Ammon's horn (tissue), 1 donor: ENCODE data around the gene SELENOS.

Source experiments
- DNase-seq: peaks from one replicate; pipeline ENCODE4 v3.0.0-alpha.2; 2016; ENCODE audit warnings: low spot score

SELENOS gene, protein sequence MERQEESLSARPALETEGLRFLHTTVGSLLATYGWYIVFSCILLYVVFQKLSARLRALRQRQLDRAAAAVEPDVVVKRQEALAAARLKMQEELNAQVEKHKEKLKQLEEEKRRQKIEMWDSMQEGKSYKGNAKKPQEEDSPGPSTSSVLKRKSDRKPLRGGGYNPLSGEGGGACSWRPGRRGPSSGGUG

DNA sequence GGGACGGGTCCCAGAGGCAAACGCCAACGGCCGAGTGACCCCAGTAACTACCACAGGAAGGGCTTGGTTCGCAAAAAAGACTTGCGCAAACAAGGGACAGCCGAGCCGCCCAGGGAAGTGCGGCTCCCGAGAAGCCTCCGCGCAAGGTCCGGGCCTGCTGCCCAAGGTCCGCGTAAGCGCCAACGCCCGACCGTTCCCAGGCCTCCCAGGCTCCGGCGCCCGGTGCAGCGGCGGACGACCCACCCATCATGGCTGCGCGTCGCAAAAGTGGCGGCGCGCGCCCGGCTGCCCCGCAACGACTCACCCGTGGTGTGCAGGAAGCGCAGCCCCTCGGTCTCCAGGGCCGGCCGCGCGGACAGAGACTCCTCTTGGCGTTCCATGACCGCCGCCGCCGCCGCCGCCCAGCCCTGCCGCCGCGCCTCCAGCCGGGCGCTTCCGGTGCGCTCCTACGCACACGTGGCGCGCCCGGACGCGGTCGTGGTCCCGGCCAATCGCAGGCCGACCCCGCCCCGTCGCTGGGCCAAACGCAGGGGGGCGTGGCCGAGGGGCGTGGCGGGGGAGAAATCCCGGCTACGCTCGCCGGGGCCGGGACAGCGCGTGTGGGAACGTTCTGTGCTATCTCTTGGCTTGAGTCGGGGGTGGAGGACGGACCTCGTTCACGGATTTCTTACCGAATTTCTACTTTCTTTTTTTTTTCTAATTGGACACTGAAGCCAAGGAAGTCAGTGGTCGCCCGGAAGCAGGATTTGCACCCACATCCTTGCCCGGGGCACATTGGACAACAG is at the start of gene SELENOS:
SELENOS (minus strand) TSS at position 448 of the 785 bp plus-strand sequence; CDS start at position 380, 68 bp downstream.
- DNase-seq: peak; percentile 94

DNA sequence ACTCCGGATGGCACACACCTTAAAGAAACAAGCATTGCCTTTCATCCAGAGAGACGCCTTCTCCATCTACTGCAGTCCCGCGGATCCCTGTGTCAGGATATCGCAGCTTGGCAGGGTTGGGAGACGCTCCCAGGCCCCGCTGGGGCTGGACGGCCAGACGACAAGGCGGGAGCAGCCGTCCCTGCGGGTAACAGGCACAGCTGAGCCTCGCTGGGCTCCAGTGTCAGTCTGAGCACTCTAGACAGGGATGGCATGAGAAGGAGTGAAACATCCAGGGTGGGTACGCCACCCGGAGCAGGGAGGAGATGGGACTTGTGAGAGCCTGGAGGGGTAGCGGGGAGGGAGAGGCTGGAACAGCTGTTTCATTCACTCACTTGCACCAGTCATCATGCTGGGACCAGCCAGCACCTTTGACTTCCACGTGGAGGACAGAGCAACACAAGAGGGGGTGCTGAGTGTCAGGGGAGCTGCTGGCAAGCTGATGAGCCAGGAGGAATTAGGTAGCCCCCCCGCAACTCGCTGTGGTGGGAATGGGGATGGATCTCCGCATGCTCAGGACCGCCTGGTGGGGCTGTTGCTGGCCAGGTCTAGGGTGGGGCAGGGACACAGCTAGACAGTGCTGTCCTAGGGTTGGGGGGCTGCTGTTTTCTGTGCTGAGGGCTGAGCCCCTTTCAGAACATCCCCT is 49.3 kb upstream of the SELENOS start:
- DNase-seq: no peak

GRCh38 chr15:101326026-101326315 is 48.7 kb upstream of the SELENOS start:
- no peak for DNase-seq

DNA sequence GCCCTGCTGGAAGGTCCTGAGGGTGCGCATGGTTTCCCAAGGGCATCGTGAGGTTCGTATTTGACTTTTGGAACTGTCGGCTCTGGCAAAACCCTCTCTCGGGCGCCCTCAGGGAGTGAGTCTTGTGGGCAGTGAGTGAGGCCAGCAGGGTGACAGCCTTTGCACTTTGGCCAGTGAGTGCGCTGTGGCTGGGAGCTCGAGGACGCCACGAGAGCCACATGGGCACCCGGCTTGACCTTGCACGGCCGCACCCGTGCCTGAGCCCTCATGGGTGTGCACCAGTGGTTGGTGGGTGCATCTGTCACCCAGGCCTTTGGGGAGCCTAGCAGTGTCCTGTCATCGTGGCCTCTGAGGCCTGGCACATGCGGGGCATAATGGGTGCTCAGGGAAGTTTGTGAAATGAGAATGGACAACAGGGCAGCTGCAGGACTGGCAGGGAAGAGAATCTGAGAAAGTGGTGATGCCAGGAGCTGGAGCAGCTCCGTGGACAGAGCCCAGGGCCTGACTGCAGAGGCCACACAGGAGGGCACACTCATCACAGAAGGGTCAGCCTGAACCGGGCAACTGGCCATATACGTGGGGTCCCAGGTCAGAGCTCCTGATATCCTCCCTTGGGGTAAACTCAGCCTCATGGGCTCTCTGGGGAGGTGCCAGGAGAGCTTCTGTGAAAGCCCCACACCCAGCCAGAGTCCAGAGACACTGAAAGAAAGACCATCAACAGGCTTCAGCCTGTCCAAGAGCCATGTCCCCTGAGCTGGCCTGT is 48.2 kb upstream of the SELENOS start:
- no peak for DNase-seq

DNA sequence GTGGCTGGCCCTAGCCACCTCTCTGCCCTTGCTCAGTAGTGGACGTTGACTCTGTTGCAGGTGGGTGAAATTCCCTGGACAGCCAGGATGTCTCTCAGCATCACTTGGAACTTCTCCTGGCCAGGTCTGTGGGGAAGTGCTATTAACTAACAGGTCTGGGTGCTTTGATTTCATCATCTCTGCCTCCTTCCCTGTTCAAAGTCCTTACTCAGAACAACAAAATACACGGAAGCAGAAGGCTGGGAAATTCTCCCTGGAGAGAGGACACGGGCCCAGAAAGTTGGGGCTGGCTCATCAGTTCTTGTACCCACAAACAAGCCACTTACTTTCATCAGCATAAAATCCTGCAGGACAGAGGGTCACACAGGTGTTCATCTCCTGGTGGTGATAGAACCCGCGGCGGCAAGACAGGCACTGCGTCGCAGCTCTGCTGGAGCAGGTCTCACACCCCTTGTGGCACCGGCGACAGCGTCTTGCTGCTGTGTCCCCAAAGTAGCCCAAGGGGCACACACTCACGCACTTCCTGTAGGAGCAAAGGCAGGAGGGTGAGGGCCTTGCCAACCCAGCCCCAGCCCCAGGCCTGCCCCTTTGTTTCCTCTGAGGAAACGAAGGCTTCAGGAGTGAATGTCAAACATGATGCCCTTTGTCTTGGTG is 47.4 kb upstream of the SELENOS start:
- no peak for DNase-seq

DNA sequence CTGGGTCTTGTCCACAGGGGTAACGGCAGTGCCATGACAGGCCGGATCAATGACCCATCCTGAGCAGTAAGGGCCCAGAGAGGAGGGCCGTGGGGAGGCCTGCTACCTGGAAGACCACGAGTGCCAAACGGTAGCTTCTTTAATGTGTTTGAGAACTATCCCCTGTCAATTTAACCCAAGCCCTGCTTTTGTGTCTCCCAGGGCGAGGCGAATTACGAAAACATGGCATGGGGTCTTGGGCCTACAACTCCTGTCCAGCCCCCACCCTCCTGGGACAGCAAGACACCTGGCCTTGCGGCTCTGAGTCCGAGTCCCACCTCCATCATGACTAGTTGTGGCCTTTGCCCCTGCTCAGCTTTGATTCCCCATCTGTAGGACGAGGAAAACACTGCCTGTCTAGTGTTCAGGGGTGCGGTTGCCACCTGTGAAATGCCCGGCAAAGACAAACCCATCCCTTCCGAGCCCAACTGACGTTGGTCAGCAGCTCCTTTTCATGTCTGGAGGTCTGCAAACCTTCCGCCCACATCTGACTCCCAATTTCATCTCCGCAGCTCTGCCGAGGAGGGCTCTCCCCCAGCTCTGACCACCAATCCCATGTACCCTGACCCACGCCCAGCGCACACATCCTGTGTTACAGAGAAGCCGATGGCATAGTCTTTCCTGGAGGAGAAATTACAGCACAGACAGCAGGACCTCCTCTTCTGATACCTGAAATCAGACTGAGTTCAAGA is 46.7 kb upstream of the SELENOS start:
- no peak for DNase-seq

DNA sequence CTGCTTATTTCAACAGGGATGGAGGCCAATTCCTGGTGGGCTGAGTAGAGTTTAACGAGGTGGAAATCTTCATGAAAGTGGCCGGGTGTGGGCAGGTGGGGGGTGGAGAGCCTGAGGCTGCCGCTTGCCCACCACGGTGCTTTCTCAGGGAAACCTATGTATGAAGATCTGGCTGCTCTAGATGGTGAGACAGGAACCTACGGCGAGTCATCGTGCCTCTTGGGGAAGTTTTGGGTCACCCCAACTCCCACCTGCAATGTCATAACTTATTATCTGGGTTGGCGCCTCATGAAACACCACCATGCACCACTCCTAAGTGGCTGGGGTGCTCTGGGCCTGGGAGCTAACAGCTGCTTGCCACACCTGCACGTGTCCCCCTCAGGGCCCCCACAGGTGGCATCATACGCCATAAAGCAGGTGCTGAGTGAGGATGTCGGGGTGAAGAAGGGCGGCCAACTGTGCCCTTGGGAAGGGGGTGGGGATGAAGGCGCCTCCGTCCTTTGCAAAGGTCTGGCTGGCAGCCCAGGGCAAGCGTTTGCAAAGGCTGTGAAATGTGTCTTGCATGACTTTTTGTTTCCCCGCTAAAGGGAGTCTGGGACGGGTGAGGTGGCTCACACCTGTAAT is 45.7 kb upstream of the SELENOS start:
- DNase-seq: no peak

GRCh38 chr15:101322016-101322695 is 44.9 kb upstream of the SELENOS start:
- DNase-seq: no peak

DNA sequence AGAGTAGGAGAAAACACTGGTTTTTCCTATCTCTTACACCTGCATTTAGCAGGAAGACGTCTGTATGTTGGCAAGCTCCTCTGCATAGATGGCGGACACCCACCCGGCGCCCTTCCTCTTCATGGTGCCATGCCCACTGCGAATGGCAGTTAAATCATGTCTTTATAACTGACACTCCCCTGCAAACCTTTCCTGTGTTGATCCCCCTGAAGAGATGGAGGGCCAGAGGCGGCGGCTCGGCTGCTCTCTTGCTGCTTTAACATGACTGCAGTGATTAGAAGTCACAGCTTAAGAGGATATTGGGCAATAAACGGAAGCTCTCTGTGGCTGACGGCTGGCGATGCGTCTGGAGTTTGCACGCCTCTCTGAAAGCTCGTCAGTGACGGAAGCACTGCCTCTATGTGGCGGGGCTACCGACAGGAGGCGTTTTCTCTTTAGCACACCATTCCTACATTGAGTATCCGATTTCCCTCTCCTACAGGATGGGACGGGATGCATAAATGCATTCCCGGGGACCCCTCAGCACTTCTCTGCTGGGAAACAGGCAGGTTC is 43.3 kb upstream of the SELENOS start:
- peak; percentile 60 for DNase-seq

GRCh38 chr15:101318839-101319238 is 41.6 kb upstream of the SELENOS start:
- no peak for DNase-seq

DNA sequence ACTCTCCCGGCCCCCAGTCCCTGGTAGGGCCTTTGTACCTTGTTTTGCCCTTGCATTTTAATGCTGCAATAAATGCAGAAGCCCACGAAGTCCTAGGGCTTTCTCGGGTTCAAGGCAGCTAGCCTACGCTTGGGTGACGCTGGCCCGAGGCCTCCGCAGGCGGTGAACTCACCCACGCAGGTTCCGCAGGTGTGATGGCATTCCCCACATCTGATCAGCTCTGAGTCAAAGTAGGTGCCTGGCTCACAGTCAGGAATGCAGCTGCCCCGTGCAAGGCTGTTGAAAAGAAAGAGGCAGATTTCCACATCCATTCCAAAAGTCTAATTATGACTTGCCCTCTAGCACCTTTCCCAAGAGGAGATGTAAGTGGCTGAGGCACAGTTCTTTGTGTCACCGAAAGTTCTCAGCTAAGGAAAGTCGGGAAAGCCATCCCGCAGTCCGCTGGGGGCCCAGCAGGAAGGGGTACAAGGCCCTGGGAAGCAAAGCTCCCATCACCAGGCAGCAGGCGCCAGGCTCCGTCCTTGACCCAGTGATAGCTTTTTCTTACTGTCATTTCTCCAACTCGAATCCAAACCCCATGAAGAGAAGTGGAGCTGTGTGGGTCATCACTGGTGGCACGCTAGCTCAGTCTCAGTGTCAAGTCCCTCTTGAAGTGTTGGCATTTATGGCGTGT is 41.0 kb upstream of the SELENOS start:
- DNase-seq: no peak

- no peak for DNase-seq
Observed at GRCh38 chr15:101317336-101317872, 40.1 kb upstream of the SELENOS start.

- DNase-seq: no peak
Observed at GRCh38 chr15:101316529-101316928, 39.2 kb upstream of the SELENOS start.

DNA sequence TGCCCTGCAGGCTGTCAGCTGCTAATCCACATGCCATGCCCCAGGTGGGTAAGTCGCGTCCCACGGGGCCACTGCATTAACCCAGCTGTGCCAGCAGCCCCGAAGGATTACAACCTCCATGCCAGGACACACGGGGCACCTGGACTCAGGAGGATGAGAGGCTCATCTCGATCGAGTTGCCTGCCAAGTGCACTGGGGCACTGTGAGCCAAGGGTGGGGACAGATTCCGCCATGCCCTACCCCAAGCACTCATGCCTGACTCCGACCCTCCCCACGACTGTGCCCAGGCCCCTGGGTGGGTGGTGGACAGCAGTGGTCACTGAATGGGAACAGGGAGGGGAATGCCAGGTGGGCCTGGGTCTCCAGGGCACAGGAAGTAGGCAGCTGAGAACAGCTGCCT is 38.5 kb upstream of the SELENOS start:
- DNase-seq: no peak

GRCh38 chr15:101314336-101315125 is 37.2 kb upstream of the SELENOS start:
- DNase-seq: no peak

GRCh38 chr15:101313041-101313761 is 35.9 kb upstream of the SELENOS start:
- DNase-seq: no peak

GRCh38 chr15:101310508-101310907 is 33.2 kb upstream of the SELENOS start:
- no peak for DNase-seq

- no peak for DNase-seq
Observed at GRCh38 chr15:101310161-101310480, 32.8 kb upstream of the SELENOS start.
